Peyer's patch (tissue), 4 donors: ENCODE data around the gene CMKLR1.

Experiments
- CTCF ChIP-seq, 6 experiments: fragments of 450-650 bp in 4 of 6; fragments of 200-600 bp in 2 of 6; sonication (generic) in 1 of 6; IDR thresholded peaks; one replicate each; pipeline ENCODE4 v1.5.1; 2017 to 2019; ENCODE audit warnings: antibody characterized with exemption in 6 of 6, mild to moderate bottlenecking in 3 of 6, moderate library complexity in 1 of 6
- POLR2A ChIP-seq, 2 donors: fragments of 450-650 bp; IDR thresholded peaks; one replicate each; pipeline ENCODE4 v1.5.1; 2017; ENCODE audit warnings: antibody characterized with exemption in 2 of 2, mild to moderate bottlenecking in 2 of 2, moderate library complexity in 2 of 2

GRCh38 chr12:108317308-108318234 lies 21.5 kb downstream of the CMKLR1 start:
- TF ChIP-seq CTCF (IDR thresholded peaks at IDR 0.05) (no peak), POLR2A (IDR thresholded peaks at IDR 0.05) (no peak)
